ENCODE data around the gene TUBA4B.
"Not testable (repeated sequence)": the region's sequence is repeated elsewhere in the genome, so short reads cannot be mapped to it uniquely, and the experiment has no call there.

TUBA4B gene

GRCh38 chr2:219246559-219246958 is 6.5 kb upstream of the TUBA4B start:
- peaks cover 70% of the 10 kb centered on the region for H3K4me1 Mint-ChIP-seq

GRCh38 chr2:219247678-219248642 is 5.1 kb upstream of the TUBA4B start:
- Mint-ChIP-seq H3K36me3 (ENCODE audit: insufficient read depth) (peaks cover 67% of the 10 kb centered on the region), H3K4me1 (peaks cover 83% of the 10 kb centered on the region), H3K27ac (ENCODE audit: low read depth) (peak overlapping the region; percentile 83), H3K9me3 (no peaks in the 10 kb centered on the region), H3K4me3 (peak overlapping the region; percentile 78), H3K27me3 (no peaks in the 10 kb centered on the region)
- ATAC-seq (replicated peaks; ENCODE audit: extremely low read depth, poor library complexity, severe bottlenecking) = peak; percentile 77
- DNase-seq (ENCODE audit: low spot score in 2 of 2) = peak; percentile 34 to 65

More at GRCh38 chr2:219246559-219246958, 6.5 kb upstream of the TUBA4B start:
- Mint-ChIP-seq H3K27me3 (no peaks in the 10 kb centered on the region), H3K9me3 (no peaks in the 10 kb centered on the region), H3K4me3 (peak overlapping the region; percentile 78), H3K36me3 (ENCODE audit: insufficient read depth) (peaks cover 53% of the 10 kb centered on the region), H3K27ac (ENCODE audit: low read depth) (no peak overlapping the region)
- DNase-seq (ENCODE audit: low spot score in 2 of 2) (no peak), ATAC-seq (replicated peaks; ENCODE audit: extremely low read depth, poor library complexity, severe bottlenecking) (no peak)

- peak overlapping the region; percentile 83 for H3K27ac Mint-ChIP-seq (ENCODE audit: low read depth)
- H3K4me3 Mint-ChIP-seq = peak overlapping the region; percentile 78
- DNase-seq (ENCODE audit: low spot score in 2 of 2) (no peak), ATAC-seq (replicated peaks; ENCODE audit: extremely low read depth, poor library complexity, severe bottlenecking) (no peak)
- H3K4me1 Mint-ChIP-seq = peaks cover 83% of the 10 kb centered on the region
- H3K9me3 Mint-ChIP-seq = no peaks in the 10 kb centered on the region
- peaks cover 74% of the 10 kb centered on the region for H3K36me3 Mint-ChIP-seq (ENCODE audit: insufficient read depth)
- H3K27me3 Mint-ChIP-seq = no peaks in the 10 kb centered on the region
Measured at GRCh38 chr2:219248845-219249202, 4.2 kb upstream of the TUBA4B start.

DNA sequence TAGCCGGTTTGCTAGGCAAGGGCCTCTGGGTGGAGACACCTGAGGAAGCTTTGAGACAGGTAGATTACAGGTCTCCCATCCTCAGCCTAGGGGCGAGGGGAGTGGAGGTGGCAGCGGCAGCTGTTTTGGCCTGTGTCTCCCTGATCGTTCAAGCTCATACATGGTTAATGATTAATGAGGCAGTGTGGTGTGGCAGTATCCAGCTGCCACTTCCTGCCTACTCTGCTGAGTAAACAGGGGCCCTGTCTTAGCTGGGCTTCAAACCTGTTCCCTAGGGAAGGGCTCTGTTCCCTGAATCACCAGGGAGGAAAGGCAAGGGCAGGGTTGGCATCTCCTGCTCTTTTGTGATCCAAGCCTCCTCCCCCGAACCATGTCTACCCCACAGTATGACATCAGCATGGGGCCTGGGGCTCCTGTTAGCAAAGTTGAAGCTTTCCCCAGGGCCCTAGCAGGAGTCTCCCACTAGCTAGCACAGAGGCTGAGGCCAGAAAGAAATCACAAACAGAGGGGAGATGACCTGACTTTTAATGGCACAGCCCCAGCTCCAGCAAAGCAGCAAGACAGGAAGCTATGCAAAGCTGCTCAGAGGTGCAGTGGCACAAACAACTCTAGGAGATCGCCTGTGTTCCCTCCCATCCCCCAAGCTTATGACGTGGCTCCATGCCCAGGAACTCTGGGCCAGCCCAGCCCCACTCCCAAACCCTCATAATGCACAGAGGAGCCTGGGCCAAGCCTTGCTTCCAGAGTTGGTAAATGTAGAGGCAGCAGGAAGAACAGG is 3.7 kb upstream of the TUBA4B start:
- H3K4me3 Mint-ChIP-seq = peak overlapping the region; percentile 78
- DNase-seq (ENCODE audit: low spot score in 2 of 2) (peak in 1 of 2 donors; percentile 44), ATAC-seq (replicated peaks; ENCODE audit: extremely low read depth, poor library complexity, severe bottlenecking) (peak; percentile 1)
- no peaks in the 10 kb centered on the region for H3K27me3 Mint-ChIP-seq
- peak overlapping the region; percentile 83 for H3K27ac Mint-ChIP-seq (ENCODE audit: low read depth)
- H3K4me1 Mint-ChIP-seq = peaks cover 83% of the 10 kb centered on the region
- no peaks in the 10 kb centered on the region for H3K9me3 Mint-ChIP-seq
- H3K36me3 Mint-ChIP-seq (ENCODE audit: insufficient read depth) = peaks cover 76% of the 10 kb centered on the region

DNA sequence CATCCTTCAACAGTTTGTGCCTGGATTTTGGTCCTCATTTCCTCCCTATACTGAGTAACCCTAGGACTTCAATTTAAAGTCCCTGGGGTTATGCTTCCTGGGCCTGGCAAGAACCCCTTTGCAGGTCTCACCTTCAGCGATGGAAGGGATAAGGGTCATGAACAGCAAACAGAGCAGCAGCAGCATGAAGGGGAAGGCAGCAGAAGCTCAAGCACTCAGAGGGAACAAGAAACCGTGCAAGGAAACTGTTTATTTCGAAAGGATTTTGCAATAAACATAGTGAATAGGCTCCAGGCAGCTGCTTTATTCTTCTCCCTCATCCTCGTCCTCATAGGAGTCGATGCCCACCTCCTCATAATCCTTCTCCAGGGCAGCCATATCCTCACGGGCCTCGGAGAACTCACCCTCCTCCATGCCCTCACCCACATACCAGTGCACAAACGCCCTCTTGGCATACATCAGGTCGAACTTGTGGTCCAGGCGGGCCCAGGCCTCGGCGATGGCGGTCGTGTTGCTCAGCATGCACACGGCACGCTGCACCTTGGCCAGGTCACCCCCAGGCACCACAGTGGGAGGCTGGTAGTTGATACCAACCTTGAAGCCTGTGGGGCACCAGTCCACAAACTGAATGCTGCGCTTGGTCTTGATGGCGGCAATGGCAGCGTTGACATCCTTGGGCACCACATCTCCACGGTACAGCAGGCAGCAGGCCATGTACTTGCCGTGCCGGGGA is 2.8 kb upstream of the TUBA4B start:
- DNase-seq (ENCODE audit: low spot score in 2 of 2) (no peak), ATAC-seq (replicated peaks; ENCODE audit: extremely low read depth, poor library complexity, severe bottlenecking) (no peak)
- Mint-ChIP-seq H3K36me3 (ENCODE audit: insufficient read depth) (peaks cover 76% of the 10 kb centered on the region), H3K27ac (ENCODE audit: low read depth) (peak overlapping the region; percentile 83), H3K4me3 (peak overlapping the region; percentile 78), H3K27me3 (no peaks in the 10 kb centered on the region), H3K9me3 (no peaks in the 10 kb centered on the region), H3K4me1 (peaks cover 82% of the 10 kb centered on the region)

GRCh38 chr2:219251656-219252055 is 1.4 kb upstream of the TUBA4B start:
- no peak overlapping the region for H3K27ac Mint-ChIP-seq (ENCODE audit: low read depth)
- H3K4me3 Mint-ChIP-seq = peak overlapping the region; percentile 78
- ATAC-seq (replicated peaks; ENCODE audit: extremely low read depth, poor library complexity, severe bottlenecking) (no peak), DNase-seq (ENCODE audit: low spot score in 2 of 2) (no peak)
- H3K27me3 Mint-ChIP-seq = no peaks in the 10 kb centered on the region
- no peaks in the 10 kb centered on the region for H3K9me3 Mint-ChIP-seq
- peaks cover 69% of the 10 kb centered on the region for H3K36me3 Mint-ChIP-seq (ENCODE audit: insufficient read depth)
- peaks cover 69% of the 10 kb centered on the region for H3K4me1 Mint-ChIP-seq

DNA sequence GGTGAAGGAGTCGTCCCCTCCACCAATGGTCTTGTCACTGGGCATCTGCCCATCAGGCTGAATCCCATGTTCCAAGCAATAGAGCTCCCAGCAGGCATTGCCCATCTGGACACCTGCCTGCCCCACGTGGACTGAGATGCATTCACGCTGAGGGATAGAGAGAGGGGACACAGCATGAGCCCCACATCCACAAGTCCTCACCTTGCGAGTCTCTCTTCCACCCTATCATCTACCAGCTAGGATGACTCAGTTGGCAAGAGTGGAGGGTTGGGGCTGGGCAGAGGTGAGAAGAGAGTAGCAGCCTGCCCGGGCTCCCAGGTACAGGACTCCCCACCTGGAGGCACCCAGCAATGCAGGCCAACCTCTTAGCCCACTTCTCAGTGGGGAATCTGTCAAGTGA is 959 bp upstream of the TUBA4B start:
- peak overlapping the region; percentile 78 for H3K4me3 Mint-ChIP-seq
- H3K4me1 Mint-ChIP-seq = peaks cover 64% of the 10 kb centered on the region
- H3K36me3 Mint-ChIP-seq (ENCODE audit: insufficient read depth) = peaks cover 67% of the 10 kb centered on the region
- ATAC-seq (replicated peaks; ENCODE audit: extremely low read depth, poor library complexity, severe bottlenecking) (no peak), DNase-seq (ENCODE audit: low spot score in 2 of 2) (no peak)
- no peaks in the 10 kb centered on the region for H3K27me3 Mint-ChIP-seq
- H3K27ac Mint-ChIP-seq (ENCODE audit: low read depth) = peak overlapping the region; percentile 91
- H3K9me3 Mint-ChIP-seq = no peaks in the 10 kb centered on the region

DNA sequence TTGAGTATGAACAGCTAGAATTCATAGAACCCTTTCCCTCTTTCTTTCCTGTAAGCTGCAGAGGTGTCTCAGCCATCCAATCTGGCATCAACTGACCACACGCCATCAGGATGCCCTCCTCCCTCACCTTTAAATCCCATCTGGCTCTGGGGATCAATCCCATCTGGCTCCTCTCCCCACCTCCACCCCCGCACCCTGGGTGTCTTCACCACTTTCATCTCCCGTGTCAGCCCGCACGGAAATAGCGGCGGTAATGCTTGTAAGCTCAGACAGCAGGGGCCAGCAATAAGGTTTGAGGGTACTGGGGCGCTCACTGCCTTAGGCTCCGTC is 508 bp upstream of the TUBA4B start:
- no peak for ATAC-seq (replicated peaks; ENCODE audit: extremely low read depth, poor library complexity, severe bottlenecking)
- no peaks in the 10 kb centered on the region for H3K27me3 Mint-ChIP-seq
- peak in 1 of 2 donors; percentile 17 for DNase-seq (ENCODE audit: low spot score in 2 of 2)
- peaks cover 67% of the 10 kb centered on the region for H3K36me3 Mint-ChIP-seq (ENCODE audit: insufficient read depth)
- peak overlapping the region; percentile 78 for H3K4me3 Mint-ChIP-seq
- no peaks in the 10 kb centered on the region for H3K9me3 Mint-ChIP-seq
- H3K27ac Mint-ChIP-seq (ENCODE audit: low read depth) = peak overlapping the region; percentile 91
- H3K4me1 Mint-ChIP-seq = peaks cover 60% of the 10 kb centered on the region

GRCh38 chr2:219253753-219254589 is 928 bp downstream of the TUBA4B start, which contains the start of gene TUBA4A:
Gene TUBA4A, minus strand, starts transcription at chr2:219253918. Its CDS starts 60 bp downstream, at chr2:219253858.
- DNase-seq (ENCODE audit: low spot score in 2 of 2) (peak; percentile 81 to 82), ATAC-seq (replicated peaks; ENCODE audit: extremely low read depth, poor library complexity, severe bottlenecking) (peak; percentile 68)
- Mint-ChIP-seq H3K36me3 (ENCODE audit: insufficient read depth) (peaks cover 54% of the 10 kb centered on the region), H3K27ac (ENCODE audit: low read depth) (peak within 1 kb of the TSS; percentile 91), H3K9me3 (no peaks in the 10 kb centered on the region), H3K4me1 (peaks cover 45% of the 10 kb centered on the region), H3K4me3 (peak within 1 kb of the TSS; percentile 78), H3K27me3 (no peaks in the 10 kb centered on the region)

DNA sequence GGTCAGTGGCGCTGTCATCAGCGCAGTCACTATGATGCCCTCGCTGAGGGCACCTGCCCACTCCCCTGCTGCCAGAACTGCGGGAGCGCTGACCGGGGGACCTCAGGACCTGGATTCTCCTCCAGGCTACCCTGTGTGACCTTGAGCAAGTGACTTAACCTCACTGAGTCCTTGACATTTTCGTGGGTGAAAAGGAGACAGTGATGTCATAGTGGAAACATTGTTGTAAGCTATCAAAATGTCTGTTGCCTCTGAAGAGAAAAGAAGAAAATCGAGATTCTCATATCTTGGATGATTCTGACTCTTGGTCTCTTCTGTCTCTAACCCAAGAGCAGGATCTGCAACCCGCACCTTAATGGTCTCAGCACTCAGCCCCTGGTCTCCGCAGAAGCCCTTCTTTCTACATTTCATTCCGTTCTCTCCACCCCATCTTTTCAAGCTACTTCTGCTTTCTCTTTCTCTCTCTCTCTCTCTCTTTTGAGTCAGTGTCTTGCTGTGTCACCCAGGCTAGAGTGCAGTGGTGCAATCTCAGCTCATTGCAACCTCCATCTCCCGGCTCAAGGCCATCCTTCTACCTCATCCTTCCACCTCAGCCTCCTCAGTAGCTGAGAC is 1.7 kb downstream of the TUBA4B start:
- H3K4me1 Mint-ChIP-seq = peaks cover 38% of the 10 kb centered on the region
- H3K36me3 Mint-ChIP-seq (ENCODE audit: insufficient read depth) = peaks cover 49% of the 10 kb centered on the region
- H3K27ac Mint-ChIP-seq (ENCODE audit: low read depth) = peak overlapping the region; percentile 91
- peaks cover 5% of the 10 kb centered on the region for H3K27me3 Mint-ChIP-seq
- H3K9me3 Mint-ChIP-seq = no peaks in the 10 kb centered on the region
- DNase-seq (ENCODE audit: low spot score in 2 of 2) (peak in 1 of 2 donors; percentile 46), ATAC-seq (replicated peaks; ENCODE audit: extremely low read depth, poor library complexity, severe bottlenecking) (peak; percentile 48)
- H3K4me3 Mint-ChIP-seq = peak overlapping the region; percentile 78

GRCh38 chr2:219258942-219259341 is 5.9 kb downstream of the TUBA4B start:
- not testable (repeated sequence) for DNase-seq (ENCODE audit: low spot score in 2 of 2); H3K9me3 Mint-ChIP-seq; H3K27ac Mint-ChIP-seq (ENCODE audit: low read depth); H3K4me1 Mint-ChIP-seq; ATAC-seq (replicated peaks; ENCODE audit: extremely low read depth, poor library complexity, severe bottlenecking); H3K4me3 Mint-ChIP-seq
- H3K36me3 Mint-ChIP-seq (ENCODE audit: insufficient read depth) = peaks cover 10% of the 10 kb centered on the region
- H3K27me3 Mint-ChIP-seq = peaks cover 31% of the 10 kb centered on the region
